RWPE2 (cell line): ENCODE results near the gene WIPF2.

ENCODE experiments used
- ATAC-seq: fragments of 200-7000 bp; cut with Tn5 transposase; 3 replicates; pipeline ENCODE4 v1.9.1; 2021; ENCODE audit warnings: low read depth
- DNase-seq: peaks from one replicate; pipeline ENCODE4 v3.0.0-alpha.2; 2020; ENCODE audit warnings: low spot score
- H3K27ac ChIP-seq: fragments of 450-650 bp; 2 replicates; pipeline ENCODE4 v1.5.1; 2017; ENCODE audit warnings: mild to moderate bottlenecking; ENCODE audit not compliant: poor library complexity, severe bottlenecking
- H3K27me3 ChIP-seq: fragments of 250-450 bp; sonication (Bioruptor Pico); 2 replicates; pipeline ENCODE4 v1.5.1; 2021; ENCODE audit warnings: mild to moderate bottlenecking, moderate library complexity; ENCODE audit not compliant: insufficient read depth, poor library complexity, severe bottlenecking
- H3K36me3 ChIP-seq: fragments of 250-450 bp; sonication (Bioruptor Pico); 2 replicates; pipeline ENCODE4 v1.5.1; 2020; ENCODE audit warnings: low read depth, mild to moderate bottlenecking, moderate library complexity
- H3K4me1 ChIP-seq: fragments of 250-450 bp; sonication (Bioruptor Pico); 2 replicates; pipeline ENCODE4 v1.5.1; 2021; ENCODE audit warnings: mild to moderate bottlenecking, moderate library complexity; ENCODE audit not compliant: insufficient read depth, poor library complexity, severe bottlenecking
- H3K4me3 ChIP-seq: fragments of 250-450 bp; sonication (Bioruptor Pico); 2 replicates; pipeline ENCODE4 v1.5.1; 2021; ENCODE audit warnings: mild to moderate bottlenecking, moderate library complexity; ENCODE audit not compliant: severe bottlenecking
- H3K9me3 ChIP-seq: fragments of 250-450 bp; sonication (Bioruptor Pico); 2 replicates; pipeline ENCODE4 v1.5.1; 2021; ENCODE audit warnings: mild to moderate bottlenecking, moderate library complexity; ENCODE audit not compliant: severe bottlenecking
- TF ChIP-seq, protein P1 (sequence below): fragments of 450-650 bp; IDR thresholded peaks from one replicate; pipeline ENCODE4 v1.5.1; 2017; ENCODE audit warnings: mild to moderate bottlenecking, moderate library complexity; ENCODE audit not compliant: poor library complexity, severe bottlenecking

Gene WIPF2

DNA sequence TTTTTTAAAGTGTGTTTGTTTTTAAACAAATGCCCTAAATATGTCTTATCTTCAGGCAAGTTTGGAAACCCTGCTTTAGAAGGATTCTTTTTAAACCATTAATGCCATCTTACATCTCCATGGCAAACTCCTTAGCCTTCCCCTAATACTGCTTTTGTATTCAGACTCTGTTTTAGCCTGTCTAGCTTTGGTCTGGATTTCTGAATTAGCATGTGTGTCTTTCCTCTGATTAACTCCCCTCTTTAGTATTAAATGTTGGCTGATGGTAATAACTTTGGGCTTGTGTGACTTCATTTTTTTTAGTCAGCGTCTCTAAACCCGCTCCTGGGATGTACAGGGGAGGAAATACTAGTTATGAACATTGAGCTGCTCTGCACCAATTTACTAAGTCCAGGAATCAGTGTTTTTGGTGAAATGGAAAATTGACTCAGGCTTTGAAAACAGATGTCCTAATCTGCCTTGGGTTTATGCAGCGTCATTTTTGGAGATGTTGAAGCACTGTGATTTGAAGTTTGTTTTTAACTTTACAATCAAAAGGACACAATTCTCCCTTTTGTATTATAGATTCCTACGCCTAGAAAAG lies 22.2 kb downstream of the WIPF2 start:
- ATAC-seq, result no peak
- H3K9me3 ChIP-seq, result no peaks in the 10 kb centered on the region
- H3K4me3 ChIP-seq, result no peak overlapping the region
- DNase-seq, result no peak
- no peaks in the 10 kb centered on the region for H3K27me3 ChIP-seq
- H3K27ac ChIP-seq, result no peak overlapping the region
- TF ChIP-seq, protein P1, sequence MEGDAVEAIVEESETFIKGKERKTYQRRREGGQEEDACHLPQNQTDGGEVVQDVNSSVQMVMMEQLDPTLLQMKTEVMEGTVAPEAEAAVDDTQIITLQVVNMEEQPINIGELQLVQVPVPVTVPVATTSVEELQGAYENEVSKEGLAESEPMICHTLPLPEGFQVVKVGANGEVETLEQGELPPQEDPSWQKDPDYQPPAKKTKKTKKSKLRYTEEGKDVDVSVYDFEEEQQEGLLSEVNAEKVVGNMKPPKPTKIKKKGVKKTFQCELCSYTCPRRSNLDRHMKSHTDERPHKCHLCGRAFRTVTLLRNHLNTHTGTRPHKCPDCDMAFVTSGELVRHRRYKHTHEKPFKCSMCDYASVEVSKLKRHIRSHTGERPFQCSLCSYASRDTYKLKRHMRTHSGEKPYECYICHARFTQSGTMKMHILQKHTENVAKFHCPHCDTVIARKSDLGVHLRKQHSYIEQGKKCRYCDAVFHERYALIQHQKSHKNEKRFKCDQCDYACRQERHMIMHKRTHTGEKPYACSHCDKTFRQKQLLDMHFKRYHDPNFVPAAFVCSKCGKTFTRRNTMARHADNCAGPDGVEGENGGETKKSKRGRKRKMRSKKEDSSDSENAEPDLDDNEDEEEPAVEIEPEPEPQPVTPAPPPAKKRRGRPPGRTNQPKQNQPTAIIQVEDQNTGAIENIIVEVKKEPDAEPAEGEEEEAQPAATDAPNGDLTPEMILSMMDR, result no peak
- H3K4me1 ChIP-seq, result no peaks in the 10 kb centered on the region
- H3K36me3 ChIP-seq, result no peaks in the 10 kb centered on the region

DNA sequence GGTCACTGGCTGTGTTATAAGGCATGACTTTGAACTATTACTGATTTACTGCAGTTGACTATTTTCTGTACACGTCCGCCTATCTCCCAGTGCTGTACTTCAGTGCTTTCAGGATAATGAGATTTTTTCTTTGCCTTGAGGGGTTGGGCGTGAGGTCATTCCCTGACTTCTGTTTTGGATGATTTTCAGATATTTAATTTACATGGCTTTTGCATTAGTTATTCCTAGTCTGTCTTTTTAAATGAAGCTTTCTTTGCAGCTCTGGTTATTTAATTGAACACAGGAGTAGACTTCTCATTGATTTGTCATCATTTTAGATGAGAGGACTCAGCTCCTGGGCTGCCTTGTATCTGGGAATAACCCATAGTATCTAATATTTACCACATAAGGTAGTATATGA lies 23.7 kb downstream of the WIPF2 start:
- TF ChIP-seq, protein P1, result no peak
- no peaks in the 10 kb centered on the region for H3K9me3 ChIP-seq
- H3K4me1 ChIP-seq, result no peaks in the 10 kb centered on the region
- H3K27me3 ChIP-seq, result no peaks in the 10 kb centered on the region
- H3K4me3 ChIP-seq, result no peak overlapping the region
- ATAC-seq (no peak), DNase-seq (no peak)
- no peak overlapping the region for H3K27ac ChIP-seq
- no peaks in the 10 kb centered on the region for H3K36me3 ChIP-seq

DNA sequence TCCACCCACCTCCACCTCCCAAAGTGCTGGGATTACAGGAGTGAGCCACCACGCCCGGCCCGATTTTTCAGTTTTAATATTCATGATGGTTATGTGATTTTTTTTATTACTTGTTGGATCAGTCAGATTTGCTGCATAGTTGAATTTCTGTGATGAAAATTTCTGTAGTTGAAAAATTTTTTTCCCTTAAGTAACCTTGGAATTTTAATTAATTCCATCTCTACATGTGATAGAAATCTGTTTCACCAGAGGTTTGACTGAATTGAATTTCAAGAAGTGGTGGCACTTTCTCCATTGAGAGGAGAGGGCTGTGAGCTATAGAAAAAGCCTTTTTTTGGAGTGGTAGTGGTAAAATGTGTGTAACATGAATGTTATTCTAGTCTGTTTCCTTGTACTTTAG lies 24.7 kb downstream of the WIPF2 start:
- no peak for DNase-seq
- Histone ChIP-seq H3K4me3 (no peak overlapping the region), H3K4me1 (no peaks in the 10 kb centered on the region)

DNA sequence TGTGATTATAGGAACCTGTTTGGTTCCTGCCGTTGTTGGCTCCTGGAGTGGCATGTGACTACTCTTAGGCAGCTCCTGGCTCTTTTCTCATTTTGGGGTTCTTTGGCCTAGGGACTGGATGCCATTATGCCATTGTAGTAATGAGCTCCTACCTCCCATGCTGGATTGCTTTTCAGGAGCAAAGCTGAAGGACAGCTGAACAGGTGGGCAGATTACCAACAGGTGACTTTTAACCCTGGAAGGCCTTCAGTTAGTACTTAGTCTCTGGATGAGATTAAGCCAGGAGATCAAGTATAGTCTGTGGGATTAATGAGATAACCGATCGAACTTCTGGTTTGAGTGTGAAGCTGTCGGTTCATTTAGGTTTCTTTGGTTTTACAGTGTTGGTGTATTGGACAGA lies 25.2 kb downstream of the WIPF2 start:
- Histone ChIP-seq H3K36me3 (no peaks in the 10 kb centered on the region), H3K27me3 (no peaks in the 10 kb centered on the region), H3K4me1 (no peaks in the 10 kb centered on the region), H3K27ac (no peak overlapping the region), H3K4me3 (no peak overlapping the region), H3K9me3 (no peaks in the 10 kb centered on the region)
- DNase-seq (no peak), ATAC-seq (no peak)
- TF ChIP-seq, protein P1, result no peak

More for the DNA sequence above, 24.7 kb downstream of the WIPF2 start:
- H3K36me3 ChIP-seq, result no peaks in the 10 kb centered on the region
- no peak overlapping the region for H3K27ac ChIP-seq
- TF ChIP-seq, protein P1, result no peak
- H3K27me3 ChIP-seq, result no peaks in the 10 kb centered on the region
- ATAC-seq, result no peak
- H3K9me3 ChIP-seq, result no peaks in the 10 kb centered on the region

DNA sequence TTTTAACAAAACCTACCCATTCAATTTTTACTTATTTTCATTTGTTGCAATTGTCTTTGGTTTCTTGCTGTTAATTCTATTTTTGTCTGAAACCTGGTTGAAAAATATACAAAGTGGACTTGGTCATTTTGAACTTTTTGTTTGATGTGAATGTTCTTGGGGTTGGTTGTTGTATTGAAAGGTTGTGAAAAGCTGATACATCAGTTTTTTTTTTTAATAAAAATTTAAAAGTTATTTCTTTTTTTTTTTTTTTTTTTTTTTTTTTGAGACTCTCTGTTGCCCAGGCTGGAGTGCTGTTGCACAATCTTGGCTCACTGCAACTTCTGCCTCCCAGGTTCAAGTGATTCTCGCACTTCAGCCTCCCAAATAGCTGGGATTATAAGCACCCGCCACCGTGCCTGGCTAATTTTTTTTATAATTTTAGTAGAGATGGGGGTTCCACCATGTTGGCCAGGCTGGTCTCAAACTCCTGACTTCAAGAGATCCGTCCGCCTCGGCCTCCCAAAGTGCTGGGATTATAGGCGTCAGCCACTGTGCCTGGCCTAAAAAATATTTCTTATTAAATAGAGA lies 28.9 kb downstream of the WIPF2 start:
- Histone ChIP-seq H3K36me3 (no peaks in the 10 kb centered on the region), H3K9me3 (no peaks in the 10 kb centered on the region), H3K27me3 (no peaks in the 10 kb centered on the region), H3K4me1 (peaks cover 8% of the 10 kb centered on the region), H3K4me3 (no peak overlapping the region), H3K27ac (no peak overlapping the region)
- ATAC-seq (no peak), DNase-seq (no peak)
- TF ChIP-seq, protein P1, result no peak
